Measurements from ENCODE around the gene GPR18.

GPR18 gene

GRCh38 chr13:99278843-99279242 lies 20.7 kb upstream of the GPR18 start:
- H3K27ac ChIP-seq = no peak overlapping the region
- no peak for DNase-seq (ENCODE audit: low spot score)
- ChIA-PET POLR2A (ENCODE audit: low non-redundant PET) (no interaction called here), CTCF (no interaction called here)
- TF ChIP-seq, protein P1, sequence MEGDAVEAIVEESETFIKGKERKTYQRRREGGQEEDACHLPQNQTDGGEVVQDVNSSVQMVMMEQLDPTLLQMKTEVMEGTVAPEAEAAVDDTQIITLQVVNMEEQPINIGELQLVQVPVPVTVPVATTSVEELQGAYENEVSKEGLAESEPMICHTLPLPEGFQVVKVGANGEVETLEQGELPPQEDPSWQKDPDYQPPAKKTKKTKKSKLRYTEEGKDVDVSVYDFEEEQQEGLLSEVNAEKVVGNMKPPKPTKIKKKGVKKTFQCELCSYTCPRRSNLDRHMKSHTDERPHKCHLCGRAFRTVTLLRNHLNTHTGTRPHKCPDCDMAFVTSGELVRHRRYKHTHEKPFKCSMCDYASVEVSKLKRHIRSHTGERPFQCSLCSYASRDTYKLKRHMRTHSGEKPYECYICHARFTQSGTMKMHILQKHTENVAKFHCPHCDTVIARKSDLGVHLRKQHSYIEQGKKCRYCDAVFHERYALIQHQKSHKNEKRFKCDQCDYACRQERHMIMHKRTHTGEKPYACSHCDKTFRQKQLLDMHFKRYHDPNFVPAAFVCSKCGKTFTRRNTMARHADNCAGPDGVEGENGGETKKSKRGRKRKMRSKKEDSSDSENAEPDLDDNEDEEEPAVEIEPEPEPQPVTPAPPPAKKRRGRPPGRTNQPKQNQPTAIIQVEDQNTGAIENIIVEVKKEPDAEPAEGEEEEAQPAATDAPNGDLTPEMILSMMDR (conservative IDR thresholded peaks at IDR 0.05; ENCODE audit: low read depth) = no peak

GRCh38 chr13:99278200-99278599 lies 20.0 kb upstream of the GPR18 start:
- CTCF ChIA-PET = interaction anchor here (0.8 kb wide), 1 partner anchor 9 kb away, joined by 4 read pairs; no protein-coding TSS in a partner anchor
- POLR2A ChIA-PET (ENCODE audit: low non-redundant PET) = no interaction called here
- no peak for DNase-seq (ENCODE audit: low spot score)
- H3K27ac ChIP-seq = no peak overlapping the region
- TF ChIP-seq, protein P1 (conservative IDR thresholded peaks at IDR 0.05; ENCODE audit: low read depth) = no peak

DNA sequence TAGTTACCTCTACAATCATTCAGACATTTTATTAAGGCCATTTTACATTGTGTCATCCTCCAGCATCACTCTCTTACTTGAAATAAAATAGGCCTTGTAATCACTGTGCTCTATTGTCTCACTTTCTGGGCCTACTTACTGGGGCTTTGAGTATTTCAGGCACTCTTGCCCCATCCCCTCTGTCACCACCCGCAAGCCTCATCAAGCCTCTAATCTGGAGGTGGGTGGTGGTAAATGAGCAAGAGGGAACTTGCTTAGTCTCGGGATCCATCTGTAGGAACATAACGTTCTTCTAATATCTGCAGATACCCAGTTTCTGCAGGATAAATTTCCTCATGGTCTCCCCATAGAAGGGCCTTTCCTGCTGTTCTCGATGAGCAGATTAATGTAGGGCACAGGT lies 19.4 kb upstream of the GPR18 start:
- CTCF ChIA-PET = interaction anchor here (0.8 kb wide), 1 partner anchor 8 kb away, joined by 4 read pairs; no protein-coding TSS in a partner anchor

GRCh38 chr13:99276706-99277105 lies 18.5 kb upstream of the GPR18 start:
- CTCF ChIA-PET = interaction anchor here (0.6 kb wide), 1 partner anchor 212 kb away, joined by 3 read pairs; no protein-coding TSS in a partner anchor
- H3K27ac ChIP-seq = no peak overlapping the region
- POLR2A ChIA-PET (ENCODE audit: low non-redundant PET) = no interaction called here
- no peak for DNase-seq (ENCODE audit: low spot score)
- TF ChIP-seq, protein P1 (conservative IDR thresholded peaks at IDR 0.05; ENCODE audit: low read depth) = no peak

More for the DNA sequence above, 19.4 kb upstream of the GPR18 start:
- POLR2A ChIA-PET (ENCODE audit: low non-redundant PET) = no interaction called here
- TF ChIP-seq, protein P1 (conservative IDR thresholded peaks at IDR 0.05; ENCODE audit: low read depth) = no peak
- DNase-seq (ENCODE audit: low spot score) = no peak
- peak overlapping the region; percentile 53; the same call in 1 of the 2 replicates for H3K27ac ChIP-seq

GRCh38 chr13:99275093-99275469 lies 16.9 kb upstream of the GPR18 start:
- no peak overlapping the region for H3K27ac ChIP-seq
- ChIA-PET POLR2A (ENCODE audit: low non-redundant PET) (interaction anchor here (0.6 kb wide), 1 partner anchor 9 kb away, joined by 3 read pairs; no protein-coding TSS in a partner anchor), CTCF (interaction anchor here (1.1 kb wide), 1 partner anchor 13 kb away, joined by 3 read pairs; no protein-coding TSS in a partner anchor)
- TF ChIP-seq, protein P1 (conservative IDR thresholded peaks at IDR 0.05; ENCODE audit: low read depth) = no peak
- no peak for DNase-seq (ENCODE audit: low spot score)

- no peak overlapping the region for H3K27ac ChIP-seq
- ChIA-PET POLR2A (ENCODE audit: low non-redundant PET) (interaction anchor here (0.8 kb wide), 1 partner anchor 73 kb away, joined by 3 read pairs; the partner anchor contains the start of gene UBAC2), CTCF (interaction anchor here (0.6 kb wide), 1 partner anchor 97 kb away, joined by 3 read pairs; no protein-coding TSS in a partner anchor)
- DNase-seq (ENCODE audit: low spot score) = no peak
- TF ChIP-seq, protein P1 (conservative IDR thresholded peaks at IDR 0.05; ENCODE audit: low read depth) = no peak
These were observed 14.9 kb upstream of the GPR18 start for GRCh38 chr13:99273128-99273527.
